Hippocampal formation (tissue), 2 donors: ENCODE results near the gene PRR20G.

Experiments used
- DNase-seq, 2 donors: peaks; one replicate each; lab custom pipeline; 2025; lab: John Stamatoyannopoulos, UW

Gene PRR20G

GRCh38 chr3:127263586-127264231, 24.1 kb downstream of the PRR20G start:
- peak in 1 of 2 donors; percentile 11 for DNase-seq

GRCh38 chr3:127263037-127263436, 24.8 kb downstream of the PRR20G start:
- DNase-seq = no peak

DNA sequence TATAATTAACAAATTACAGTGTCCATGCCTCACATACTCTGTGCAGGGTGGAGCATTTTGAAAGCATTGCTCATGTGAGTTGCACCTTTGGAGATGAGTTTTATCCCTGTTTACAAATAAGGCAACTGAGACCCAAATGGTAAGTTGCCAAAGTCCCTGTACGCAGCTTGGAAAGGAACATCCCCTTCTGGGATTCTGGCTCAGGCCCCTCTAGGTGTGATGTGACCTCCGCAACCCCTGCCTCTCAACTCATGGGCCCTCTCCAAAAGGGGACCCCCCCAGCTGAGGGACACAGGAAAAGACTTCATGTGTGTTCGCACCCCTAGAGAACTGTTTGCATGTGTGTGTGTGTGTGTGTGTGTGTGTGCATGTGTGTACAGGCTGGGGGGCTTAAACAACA, 25.3 kb downstream of the PRR20G start:
- no peak for DNase-seq

- no peak for DNase-seq
Observed at GRCh38 chr3:127261925-127262324, 25.9 kb downstream of the PRR20G start.

DNA sequence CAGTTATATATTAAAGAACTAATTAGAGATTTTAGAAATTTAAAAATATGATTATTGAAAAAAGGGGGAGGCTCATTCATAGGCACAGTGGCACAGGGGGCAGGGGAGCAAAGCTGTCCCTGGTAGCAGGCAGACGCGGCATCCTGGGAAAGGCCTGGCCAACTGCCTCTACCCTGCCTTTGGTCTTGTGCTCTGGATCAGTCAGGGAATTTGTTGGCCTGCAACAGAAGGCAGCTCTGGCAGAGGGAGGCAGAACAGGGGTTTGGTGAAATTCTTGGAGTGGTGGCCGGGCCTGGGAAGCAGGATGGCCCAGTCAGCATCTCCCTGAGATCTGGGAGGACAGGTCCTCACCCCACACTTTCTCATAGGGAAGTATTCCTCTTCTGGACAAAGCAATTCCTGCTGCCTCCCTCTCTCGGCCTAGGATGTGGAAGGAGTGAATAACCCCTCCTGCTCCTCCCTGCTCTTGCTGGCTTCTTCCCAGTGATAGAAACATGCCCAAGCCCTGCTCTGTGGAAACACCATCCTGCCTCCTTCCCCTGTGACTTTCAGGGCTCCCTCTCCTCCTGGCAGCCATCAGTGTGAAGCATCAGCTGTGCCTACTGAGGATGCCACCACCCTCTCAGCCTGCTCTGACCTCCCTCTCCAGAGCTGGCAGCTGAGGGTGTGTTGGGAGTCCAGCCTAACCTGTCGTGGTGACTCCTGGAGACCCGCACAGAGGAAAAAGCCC, 26.9 kb downstream of the PRR20G start:
- no peak for DNase-seq

DNA sequence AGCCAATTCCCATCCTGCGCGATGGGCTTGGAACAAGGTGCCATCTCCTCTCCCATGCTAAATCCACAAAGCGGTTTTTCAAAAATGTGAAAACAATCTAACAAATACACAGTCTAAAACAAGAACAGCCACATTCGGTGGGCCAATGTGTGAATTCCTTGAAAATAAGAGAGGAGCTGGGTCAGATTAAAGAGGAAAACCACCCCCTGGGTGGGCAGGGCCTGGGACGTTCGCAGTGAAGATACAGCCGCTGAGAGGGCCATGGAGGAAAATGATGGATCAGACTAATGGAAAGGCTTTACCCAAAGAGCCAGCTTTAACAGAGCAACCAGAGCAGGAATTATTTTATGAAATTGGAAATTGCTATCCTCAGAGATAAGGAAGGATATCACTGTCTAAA, 27.4 kb downstream of the PRR20G start:
- no peak for DNase-seq

- DNase-seq = no peak
Observed at GRCh38 chr3:127259882-127260281, 28.0 kb downstream of the PRR20G start.

DNA sequence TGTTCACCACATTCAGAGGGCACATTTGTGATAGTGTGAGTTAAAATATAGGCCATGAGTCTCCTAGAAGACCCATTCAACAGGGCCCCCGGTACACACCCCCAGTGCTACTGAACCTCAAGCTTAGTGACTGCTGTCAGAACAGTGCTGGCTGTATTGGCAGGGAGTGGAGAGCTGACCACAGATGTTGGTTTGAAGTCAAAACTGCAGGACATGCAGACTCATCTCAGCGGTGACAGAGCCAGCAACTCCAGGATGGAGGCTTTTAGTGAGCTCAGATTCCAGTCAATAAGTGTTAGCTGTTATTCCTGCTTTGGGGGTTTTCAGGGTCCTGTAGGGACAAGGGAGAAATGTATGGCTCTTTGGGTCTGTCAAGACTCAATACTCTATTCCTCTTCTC, 29.1 kb downstream of the PRR20G start:
- no peak for DNase-seq

GRCh38 chr3:127257351-127257750, 30.5 kb downstream of the PRR20G start:
- no peak for DNase-seq

DNA sequence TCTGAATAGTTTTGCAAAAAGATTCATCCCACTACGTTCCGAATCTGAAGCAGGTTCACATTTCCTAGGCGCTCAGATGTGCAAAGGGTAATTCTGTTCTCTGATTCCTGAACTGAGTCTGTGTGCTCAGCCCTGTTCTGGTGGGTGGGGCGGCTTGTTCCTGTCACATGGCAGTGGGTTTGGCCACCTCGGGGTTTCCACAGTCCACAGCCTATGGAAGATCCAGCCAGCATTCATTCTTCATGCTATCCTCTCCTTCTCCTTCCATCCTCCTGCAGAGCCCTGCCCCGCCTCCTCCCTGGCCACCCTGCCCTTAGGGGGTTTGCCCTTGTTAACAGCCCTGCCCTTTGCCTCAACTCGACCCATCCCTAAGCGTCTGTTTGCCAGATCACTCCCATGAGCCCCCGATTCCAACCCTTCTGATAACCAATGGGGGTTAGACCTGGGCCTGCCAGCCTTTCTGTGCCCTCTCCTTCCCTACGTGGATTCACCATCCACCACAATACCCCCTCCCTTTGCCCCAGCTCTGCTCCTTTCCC, 31.0 kb downstream of the PRR20G start:
- DNase-seq = no peak

DNA sequence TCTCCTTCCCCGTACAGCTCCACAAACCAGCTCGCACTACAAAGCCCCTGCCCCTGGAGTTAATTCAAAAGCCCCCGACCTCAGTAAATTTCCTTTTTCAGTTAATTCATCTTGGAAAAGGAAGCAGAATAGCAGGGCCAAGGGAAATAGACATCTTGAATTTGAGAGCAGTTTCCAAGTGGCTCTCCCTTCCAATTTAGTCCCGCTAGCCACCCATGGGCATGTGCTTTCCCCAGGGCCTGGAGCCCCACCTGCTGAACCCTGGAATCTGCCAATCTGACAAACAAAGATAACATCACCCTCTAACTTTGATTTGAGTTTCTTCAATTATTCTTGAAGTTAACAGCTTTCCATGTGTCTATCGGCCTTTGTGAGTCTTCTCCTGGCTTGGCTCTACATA, 31.7 kb downstream of the PRR20G start:
- no peak for DNase-seq

GRCh38 chr3:127255516-127255915, 32.3 kb downstream of the PRR20G start:
- no peak for DNase-seq

GRCh38 chr3:127254730-127255129, 33.1 kb downstream of the PRR20G start:
- no peak for DNase-seq

DNA sequence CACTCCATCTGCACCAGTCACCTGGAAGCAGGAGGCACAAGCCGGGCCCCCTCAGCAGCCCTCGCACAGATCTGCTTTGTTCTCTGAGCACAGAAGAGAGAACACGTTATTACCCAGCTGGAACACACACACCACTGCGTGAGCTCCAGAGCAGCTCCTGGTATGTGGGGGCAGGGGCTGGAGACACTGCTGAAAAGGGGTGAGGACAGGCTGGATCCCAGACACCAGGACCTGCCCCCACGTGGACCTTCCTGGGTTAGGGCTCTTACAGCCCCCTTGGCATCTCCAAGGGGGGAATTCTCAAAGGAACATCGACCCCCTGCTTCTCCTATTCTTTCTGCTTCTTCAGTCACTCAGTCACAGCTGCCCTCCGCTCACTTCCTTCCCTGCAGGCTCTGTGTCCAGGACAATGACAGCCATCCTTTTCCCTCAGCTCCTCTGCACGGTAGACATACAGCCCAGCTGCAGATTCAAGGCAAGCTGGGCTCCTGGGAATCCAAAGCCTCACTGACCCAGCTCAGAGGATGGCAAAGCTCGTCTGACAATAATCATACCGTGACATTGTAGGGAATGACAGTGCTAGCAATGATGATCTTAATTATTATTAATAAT, 33.7 kb downstream of the PRR20G start:
- no peak for DNase-seq

DNA sequence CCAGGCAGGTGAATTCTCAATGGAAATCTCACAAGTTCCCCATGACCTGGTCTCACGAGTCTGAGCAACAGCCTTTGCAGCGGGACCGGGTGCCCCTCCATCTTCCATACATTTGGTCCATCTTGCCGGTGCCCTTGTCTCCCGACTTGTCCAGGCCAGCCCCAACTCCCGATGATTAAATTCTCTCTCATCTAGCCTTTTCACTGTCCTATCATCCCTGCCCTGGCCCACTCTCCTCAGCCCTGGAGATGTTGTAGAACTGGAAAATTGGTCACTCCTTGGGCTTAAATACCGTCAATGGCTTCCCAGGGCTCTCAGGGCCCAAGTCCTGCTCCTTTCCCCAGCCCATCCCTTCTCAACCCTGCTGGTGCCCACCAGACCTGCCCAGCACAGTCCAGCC, 34.4 kb downstream of the PRR20G start:
- DNase-seq = no peak

DNA sequence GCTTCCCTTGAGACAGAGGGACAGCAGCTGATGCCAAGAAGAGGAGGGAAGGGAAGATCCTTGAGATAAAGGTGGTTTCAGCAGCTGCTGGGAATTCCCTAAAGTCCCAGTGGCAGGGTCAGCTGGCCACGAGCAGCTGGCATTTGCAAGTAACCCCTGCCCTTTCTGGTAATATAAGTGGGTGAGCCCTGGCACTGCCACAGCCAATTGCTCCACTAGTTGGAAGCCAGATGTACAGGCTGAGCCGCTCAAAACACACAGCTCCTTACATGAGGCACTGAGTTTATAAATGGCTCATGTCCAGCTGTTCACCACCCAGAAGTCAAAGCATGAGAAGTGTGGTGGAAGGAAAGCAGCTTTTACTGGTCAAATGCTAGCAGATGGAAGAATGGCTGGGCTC, 35.4 kb downstream of the PRR20G start:
- DNase-seq = no peak

- DNase-seq = no peak
Observed at GRCh38 chr3:127250032-127250431, 37.8 kb downstream of the PRR20G start.

- no peak for DNase-seq
Observed at GRCh38 chr3:127247292-127247691, 40.6 kb downstream of the PRR20G start.

DNA sequence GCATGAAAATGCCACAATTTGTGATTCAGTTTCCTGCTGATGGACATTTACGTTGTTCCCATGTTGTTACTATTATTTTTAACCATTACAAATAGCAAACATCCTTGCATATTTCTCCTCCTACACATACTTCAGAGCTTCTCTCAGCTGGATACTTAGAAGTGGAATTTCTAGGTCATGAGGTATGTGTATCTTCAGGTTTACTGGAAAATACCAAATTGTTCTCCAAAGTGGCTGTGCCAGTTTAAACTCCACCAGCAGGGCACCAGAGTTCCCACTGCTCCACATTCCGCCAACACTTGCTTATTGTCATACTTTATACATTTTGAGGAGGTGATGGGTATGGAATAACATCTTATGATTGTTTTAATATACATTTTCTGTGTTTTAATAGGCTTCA, 49.2 kb downstream of the PRR20G start:
- no peak for DNase-seq

- DNase-seq = no peak
Observed at GRCh38 chr3:127237835-127238234, 50.0 kb downstream of the PRR20G start.

DNA sequence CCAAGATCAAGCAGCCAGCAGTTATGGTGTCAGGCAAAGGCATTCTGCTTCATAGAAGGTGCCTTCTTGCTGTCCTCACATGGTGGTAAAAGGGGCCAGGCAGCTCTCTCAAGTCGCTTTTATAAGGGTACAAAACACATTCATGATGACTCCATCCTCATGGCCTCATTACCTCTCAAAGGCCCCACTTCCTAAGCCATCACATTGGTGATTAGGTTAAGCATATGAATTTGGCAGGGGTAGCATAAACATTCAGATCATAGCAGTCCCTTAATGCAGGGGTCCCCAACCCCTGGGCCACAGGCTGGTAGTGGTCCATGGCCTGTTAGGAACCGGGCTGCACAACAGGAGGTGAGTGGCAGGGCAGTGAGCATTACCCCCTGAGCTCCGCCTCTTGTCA, 52.1 kb downstream of the PRR20G start:
- DNase-seq = no peak

GRCh38 chr3:127234778-127235177, 53.1 kb downstream of the PRR20G start:
- no peak for DNase-seq
